Right forelimb (tissue), 1 donor: ENCODE measurements around the gene TBCE.

Source experiments
- DNase-seq: peaks from one replicate; pipeline ENCODE4 v3.0.0-alpha.2; 2018

The TBCE gene

GRCh38 chr1:235411489-235412486 lies 44.6 kb downstream of the TBCE start:
- no peak for DNase-seq

- DNase-seq = peak; percentile 67
These were observed 48.0 kb downstream of the TBCE start for GRCh38 chr1:235415008-235415904.

- no peak for DNase-seq
These were observed 49.4 kb downstream of the TBCE start for GRCh38 chr1:235416662-235417049.

GRCh38 chr1:235417086-235417697 lies 50.0 kb downstream of the TBCE start:
- peak; percentile 78 for DNase-seq

- DNase-seq = no peak
These were observed 54.5 kb downstream of the TBCE start for GRCh38 chr1:235421751-235422150.

- no peak for DNase-seq
These were observed 56.0 kb downstream of the TBCE start for GRCh38 chr1:235423214-235423652.

GRCh38 chr1:235424092-235424491 lies 56.9 kb downstream of the TBCE start:
- DNase-seq = no peak

GRCh38 chr1:235425357-235425756 lies 58.1 kb downstream of the TBCE start:
- DNase-seq = no peak

GRCh38 chr1:235426143-235426542 lies 58.9 kb downstream of the TBCE start:
- DNase-seq = no peak

GRCh38 chr1:235426680-235427079 lies 59.5 kb downstream of the TBCE start:
- DNase-seq = no peak

GRCh38 chr1:235427447-235427846 lies 60.2 kb downstream of the TBCE start:
- DNase-seq = no peak

- no peak for DNase-seq
These were observed 61.9 kb downstream of the TBCE start for GRCh38 chr1:235429143-235429542.

GRCh38 chr1:235430991-235431390 lies 63.8 kb downstream of the TBCE start:
- no peak for DNase-seq

GRCh38 chr1:235434001-235434400 lies 66.8 kb downstream of the TBCE start:
- no peak for DNase-seq

GRCh38 chr1:235441159-235441685 lies 74.0 kb downstream of the TBCE start:
- DNase-seq = no peak

GRCh38 chr1:235442788-235443429 lies 75.7 kb downstream of the TBCE start:
- no peak for DNase-seq

GRCh38 chr1:235448616-235449015 lies 81.4 kb downstream of the TBCE start:
- no peak for DNase-seq

GRCh38 chr1:235450433-235450832 lies 83.2 kb downstream of the TBCE start:
- DNase-seq = no peak

- no peak for DNase-seq
These were observed 83.8 kb downstream of the TBCE start for GRCh38 chr1:235450886-235451483.

GRCh38 chr1:235454021-235454420 lies 86.8 kb downstream of the TBCE start:
- no peak for DNase-seq

- DNase-seq = no peak
These were observed 87.9 kb downstream of the TBCE start for GRCh38 chr1:235455097-235455496.

- no peak for DNase-seq
These were observed 88.6 kb downstream of the TBCE start for GRCh38 chr1:235455823-235456222.
